Stimulated activated CD4-positive, alpha-beta T cell treated with anti-CD3 and anti-CD28 coated beads, Interleukin-4, amount 100 ng/mL, for 4 hours (primary cell): ENCODE results near the gene BCAS3.

Source experiments
- DNase-seq, 2 experiments: peaks; one replicate each; pipeline ENCODE4 v3.0.0-alpha.2; 2020

The BCAS3 gene

DNA sequence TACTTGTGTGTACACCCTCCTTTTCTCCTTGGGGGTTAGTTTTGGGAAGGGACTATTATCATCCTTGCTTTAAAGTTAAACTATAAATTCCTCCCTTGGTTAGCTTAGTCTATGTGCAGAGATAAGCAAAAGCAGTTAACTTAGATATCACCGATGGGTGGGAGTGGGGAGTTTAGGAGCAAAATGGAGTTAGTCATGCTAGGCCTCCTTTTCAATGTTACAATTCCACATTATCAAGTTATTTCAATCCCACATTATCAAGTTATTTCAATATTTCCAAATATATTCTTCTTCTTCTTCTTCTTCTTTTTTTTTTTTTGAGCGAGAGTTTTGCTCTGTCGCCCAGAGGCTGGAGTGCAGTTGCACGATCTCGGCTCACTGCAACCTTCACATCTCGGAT is 1.7 kb upstream of the BCAS3 start:
- no peak for DNase-seq

DNA sequence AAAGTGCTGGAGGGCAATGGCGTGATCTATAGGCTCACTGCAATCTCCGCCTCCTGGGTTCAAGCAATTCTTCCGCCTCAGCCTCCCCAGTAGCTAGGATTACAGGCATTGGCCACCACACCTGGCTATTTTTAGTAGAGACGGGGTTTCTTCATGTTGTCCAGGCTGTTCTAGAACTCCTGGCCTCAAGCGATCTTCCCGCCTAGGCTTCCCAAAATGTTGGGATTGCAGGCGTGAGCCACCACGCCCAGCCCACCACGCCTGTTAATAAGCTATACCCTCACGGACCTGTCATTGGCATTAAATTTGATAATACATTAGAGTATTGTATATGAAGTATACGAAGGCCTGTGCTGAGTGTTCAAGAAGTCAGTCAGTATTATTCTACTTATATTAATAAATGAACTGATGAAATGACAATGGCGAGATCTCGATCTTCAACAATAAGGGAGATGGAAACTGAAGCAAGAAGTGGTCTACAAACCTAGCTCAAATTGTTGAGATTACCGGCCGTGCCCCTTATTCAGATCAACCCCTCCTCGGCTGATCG is 818 bp upstream of the BCAS3 start:
- no peak for DNase-seq

- DNase-seq = no peak
Measured at GRCh38 chr17:60678118-60678444, 430 bp downstream of the BCAS3 start.

DNA sequence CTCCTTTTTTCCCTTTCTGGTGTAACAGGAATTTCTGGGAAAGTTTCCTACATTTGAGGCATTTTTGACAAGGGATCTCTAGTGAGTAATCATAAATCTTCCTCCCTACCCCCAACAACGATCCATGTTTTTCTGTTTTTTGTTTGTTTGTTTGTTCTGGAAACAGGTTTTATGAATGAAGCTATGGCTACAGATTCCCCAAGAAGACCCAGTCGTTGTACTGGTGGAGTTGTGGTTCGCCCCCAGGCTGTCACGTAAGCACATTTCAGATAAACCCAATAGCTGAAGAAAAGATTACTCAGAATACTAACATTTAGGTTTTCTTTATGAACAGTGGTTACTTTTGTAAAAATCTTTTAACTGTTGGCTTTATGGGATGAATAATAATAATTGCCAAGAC is 1.6 kb downstream of the BCAS3 start:
- no peak for DNase-seq

- no peak for DNase-seq
Measured at GRCh38 chr17:60680754-60681153, 3.1 kb downstream of the BCAS3 start.

- DNase-seq = no peak
Measured at GRCh38 chr17:60685437-60685836, 7.8 kb downstream of the BCAS3 start.

DNA sequence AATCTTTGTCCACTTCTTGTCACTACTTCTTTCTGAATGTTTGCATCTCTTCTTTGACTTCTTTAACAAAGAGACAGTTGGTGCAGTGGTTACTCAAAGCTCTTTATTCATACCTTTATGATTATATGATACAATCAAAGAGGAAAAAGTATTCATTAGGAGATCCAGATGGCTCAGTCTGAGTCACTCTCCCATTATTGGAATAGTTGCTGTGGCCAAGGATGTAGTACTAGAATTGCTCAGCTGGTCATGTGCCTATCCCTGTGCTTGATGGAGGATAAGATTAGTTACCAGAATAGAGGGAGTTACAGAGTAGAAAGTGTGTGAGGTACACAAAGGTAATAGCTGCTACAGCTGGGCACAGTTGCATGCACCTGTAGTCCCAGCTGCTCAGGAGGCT is 18.3 kb downstream of the BCAS3 start:
- no peak for DNase-seq

GRCh38 chr17:60699090-60699489 is 21.4 kb downstream of the BCAS3 start:
- DNase-seq = no peak

DNA sequence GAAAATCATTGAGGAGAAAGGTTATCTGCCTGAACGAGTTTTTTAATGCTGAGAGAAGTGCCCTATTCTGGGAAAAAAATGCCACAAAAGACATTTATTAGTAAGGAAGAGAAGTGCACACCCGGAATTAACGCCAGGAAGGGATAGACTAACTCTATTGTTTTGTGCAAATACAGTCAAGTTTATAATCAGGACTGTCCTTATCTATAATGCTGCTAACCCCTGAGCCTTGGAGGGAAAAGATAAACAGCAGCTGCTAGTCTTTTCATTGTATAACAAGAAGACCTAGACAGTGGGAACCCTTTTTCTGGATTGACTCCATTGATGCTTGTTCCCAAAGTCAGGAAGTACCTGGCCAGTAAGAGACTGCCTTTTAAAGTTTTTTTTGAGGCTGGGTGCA is 26.5 kb downstream of the BCAS3 start:
- no peak for DNase-seq

GRCh38 chr17:60712675-60713074 is 35.0 kb downstream of the BCAS3 start:
- DNase-seq = no peak

DNA sequence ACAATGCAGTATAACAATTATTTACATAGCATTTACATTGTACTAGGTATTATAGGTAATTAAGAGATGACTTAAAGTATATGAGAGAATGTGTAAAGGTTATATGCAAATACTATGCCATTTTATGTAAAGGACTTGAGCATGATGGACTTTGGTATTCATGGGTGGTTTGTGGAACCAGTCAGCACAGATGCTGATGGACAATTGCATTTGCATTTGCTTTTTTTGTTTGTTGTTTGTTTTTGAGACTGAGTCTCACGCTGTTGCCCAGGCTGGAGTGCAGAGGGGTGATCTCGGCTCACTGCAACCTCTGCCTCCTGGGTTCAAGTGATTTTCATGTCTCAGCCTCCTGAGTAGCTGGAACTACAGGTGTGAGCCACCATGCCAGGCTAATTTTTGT is 36.0 kb downstream of the BCAS3 start:
- no peak for DNase-seq

- DNase-seq = no peak
Measured at GRCh38 chr17:60716766-60717165, 39.1 kb downstream of the BCAS3 start.

GRCh38 chr17:60717814-60718213 is 40.2 kb downstream of the BCAS3 start:
- no peak for DNase-seq

DNA sequence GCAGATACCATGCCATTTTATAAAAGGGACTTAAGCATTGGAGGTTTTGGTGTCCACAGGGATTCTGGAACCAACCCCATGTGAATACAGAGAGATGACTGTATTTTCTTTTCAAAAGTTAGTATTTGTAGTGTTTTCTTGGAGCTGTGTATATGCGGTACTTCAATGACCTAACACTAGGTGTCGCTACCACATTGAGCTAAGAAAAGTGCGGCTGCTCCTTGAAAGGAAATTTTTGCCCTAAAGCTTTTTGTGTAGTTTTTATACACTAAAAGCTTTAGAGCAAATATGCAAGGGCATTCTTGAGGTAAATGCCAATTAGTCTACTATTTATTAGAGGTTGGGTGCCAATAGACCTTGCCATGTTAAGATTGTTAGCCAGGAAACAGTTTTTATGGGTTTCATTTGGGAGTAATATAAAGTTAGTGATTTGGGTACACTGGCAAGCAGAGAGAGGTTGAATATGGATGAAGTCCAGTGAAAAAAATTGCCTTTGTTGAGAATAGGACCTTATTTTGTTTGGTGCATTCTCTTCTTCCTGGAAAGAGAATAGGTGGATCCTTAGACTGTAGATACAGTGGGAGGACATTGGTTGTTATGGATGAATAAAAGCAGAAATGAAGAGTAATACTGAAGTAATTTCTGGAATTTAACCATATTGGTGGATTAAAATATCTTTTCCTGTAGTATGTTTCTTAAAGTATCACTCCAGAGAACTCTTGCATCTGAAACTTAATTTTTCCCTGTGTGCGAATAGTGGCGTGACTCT is 43.3 kb downstream of the BCAS3 start:
- peak; percentile 1 to 2 for DNase-seq

GRCh38 chr17:60724647-60725046 is 47.0 kb downstream of the BCAS3 start:
- DNase-seq = no peak

- no peak for DNase-seq
Measured at GRCh38 chr17:60729854-60730253, 52.2 kb downstream of the BCAS3 start.

DNA sequence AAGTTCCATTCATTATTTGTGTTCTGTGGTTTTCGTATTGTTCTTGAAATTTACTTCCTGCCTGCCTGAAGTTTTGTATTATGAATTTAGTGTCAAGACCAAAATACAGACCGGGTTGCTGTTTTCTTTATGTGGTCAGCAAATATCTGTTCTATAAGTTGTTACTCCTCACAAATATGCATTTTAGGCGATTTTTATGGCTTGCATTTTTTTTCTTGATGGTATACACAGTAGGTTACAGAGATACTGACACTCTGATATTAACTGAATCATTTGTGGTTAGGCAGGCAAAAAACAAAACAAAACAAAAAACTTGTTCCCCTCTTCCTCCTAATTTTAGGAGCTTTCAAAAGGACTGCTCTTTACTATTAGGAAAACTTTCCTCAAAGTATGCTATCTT is 52.6 kb downstream of the BCAS3 start:
- DNase-seq = no peak

DNA sequence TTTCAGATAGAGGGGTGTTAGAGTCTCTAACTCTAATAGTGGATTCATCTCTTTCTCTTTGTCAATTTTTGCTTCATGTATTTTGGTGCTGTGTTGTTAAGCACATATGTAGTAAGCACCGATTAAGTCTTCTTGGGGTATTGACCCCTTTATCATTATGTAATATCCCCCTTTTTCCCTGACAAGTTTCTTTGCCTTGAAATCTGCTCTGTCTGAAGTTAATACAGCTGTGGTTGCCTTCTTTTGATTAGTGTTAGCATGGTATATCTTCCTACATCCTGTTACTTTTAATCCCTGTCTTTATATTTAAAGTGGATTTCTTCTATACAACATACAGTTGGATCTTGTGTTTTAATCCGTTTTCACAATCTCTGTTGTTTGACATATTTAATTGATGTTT is 60.6 kb downstream of the BCAS3 start:
- no peak for DNase-seq

DNA sequence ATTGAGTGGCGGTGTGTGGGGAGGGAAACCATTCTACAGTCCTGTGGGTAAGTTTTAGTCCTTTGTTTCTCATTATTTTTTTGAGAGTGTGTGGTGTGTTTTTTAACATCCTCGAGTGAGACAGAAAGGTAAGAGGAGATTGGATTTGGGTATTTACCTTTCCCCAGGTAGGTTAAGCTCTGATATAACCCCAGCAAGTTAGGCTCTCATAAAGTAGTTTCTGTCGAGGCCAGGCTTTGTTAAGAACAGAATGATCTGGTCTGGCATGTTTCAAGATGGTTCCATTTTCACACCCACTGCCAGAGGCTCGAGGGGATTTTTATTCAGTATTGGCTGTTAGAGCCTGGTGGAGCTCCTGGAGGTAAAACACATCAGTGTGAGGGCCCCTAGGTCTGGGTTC is 62.9 kb downstream of the BCAS3 start:
- no peak for DNase-seq

DNA sequence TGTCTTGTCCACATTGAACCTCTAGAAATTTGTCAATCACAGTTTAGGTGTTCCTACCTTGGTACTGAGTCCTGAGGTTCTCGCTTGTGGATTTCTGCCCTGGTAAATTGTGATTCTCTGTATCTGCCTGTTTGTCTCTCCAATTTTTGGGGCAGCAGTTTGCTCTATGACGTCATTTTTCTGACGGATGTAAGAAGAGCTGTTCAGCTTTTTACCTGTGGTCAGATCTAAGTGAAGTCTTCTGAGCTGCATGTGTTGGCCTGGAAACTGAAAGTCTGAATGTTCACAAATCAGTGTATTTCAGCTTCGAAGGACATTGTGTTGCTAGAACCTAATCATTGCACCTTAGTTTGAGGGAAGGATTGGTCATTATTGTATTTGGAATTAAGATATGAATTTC is 63.4 kb downstream of the BCAS3 start:
- no peak for DNase-seq

DNA sequence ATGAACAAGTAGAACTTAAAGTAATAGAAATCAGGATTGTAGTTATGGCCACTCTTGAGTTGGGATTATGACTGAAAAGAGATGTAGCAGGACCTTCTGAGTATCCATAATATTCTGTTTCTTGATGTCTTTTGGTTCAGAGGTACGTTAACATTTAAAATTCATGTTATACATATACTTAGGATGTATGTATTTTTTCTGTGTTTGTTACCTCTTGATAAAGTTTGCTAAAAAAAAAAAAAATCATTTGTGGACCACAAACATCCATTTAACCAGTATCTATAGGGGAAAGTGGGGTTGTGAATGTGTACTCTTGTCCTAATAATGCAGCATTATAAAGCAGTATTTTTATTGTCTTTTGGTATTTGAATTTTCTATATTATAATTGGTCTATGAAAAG is 65.6 kb downstream of the BCAS3 start:
- no peak for DNase-seq

- no peak for DNase-seq
Measured at GRCh38 chr17:60743799-60744198, 66.1 kb downstream of the BCAS3 start.

GRCh38 chr17:60744355-60744966 is 66.8 kb downstream of the BCAS3 start:
- DNase-seq = no peak

- DNase-seq = no peak
Measured at GRCh38 chr17:60745544-60745943, 67.9 kb downstream of the BCAS3 start.
